GM10266 (cell line): ENCODE results near the gene CACNG6.

ENCODE experiments used
- DNase-seq: peaks from one replicate; pipeline ENCODE4 v3.0.0; 2012; ENCODE audit errors: extremely low spot score
- TF ChIP-seq, protein P1 (sequence below): IDR thresholded peaks from 2 replicates; pipeline ENCODE4 v1.5.1; 2012; ENCODE audit warnings: mild to moderate bottlenecking, low read depth; ENCODE audit not compliant: control insufficient read depth, insufficient read depth; ENCODE audit errors: missing control alignments

CACNG6 gene

DNA sequence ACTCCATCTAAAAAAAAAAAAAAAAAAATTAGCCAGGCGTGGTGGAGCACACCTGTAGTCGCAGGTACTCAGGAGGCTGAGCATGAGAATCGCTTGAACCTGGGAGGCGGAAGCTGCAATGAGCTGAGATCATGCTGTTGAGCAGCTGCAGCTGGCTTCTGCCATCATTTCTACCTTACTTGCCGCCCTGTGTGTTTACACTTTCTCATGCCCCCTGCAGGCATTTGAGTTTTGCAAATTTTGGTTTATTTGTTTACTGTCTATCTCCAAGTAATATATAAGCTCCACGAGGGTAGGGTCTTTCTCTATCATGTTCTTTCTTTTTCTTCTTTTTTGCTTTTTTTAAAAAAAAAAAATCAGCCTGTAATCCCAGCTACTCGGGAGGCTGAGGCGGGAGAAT lies 18.0 kb downstream of the CACNG6 start:
- TF ChIP-seq, protein P1, sequence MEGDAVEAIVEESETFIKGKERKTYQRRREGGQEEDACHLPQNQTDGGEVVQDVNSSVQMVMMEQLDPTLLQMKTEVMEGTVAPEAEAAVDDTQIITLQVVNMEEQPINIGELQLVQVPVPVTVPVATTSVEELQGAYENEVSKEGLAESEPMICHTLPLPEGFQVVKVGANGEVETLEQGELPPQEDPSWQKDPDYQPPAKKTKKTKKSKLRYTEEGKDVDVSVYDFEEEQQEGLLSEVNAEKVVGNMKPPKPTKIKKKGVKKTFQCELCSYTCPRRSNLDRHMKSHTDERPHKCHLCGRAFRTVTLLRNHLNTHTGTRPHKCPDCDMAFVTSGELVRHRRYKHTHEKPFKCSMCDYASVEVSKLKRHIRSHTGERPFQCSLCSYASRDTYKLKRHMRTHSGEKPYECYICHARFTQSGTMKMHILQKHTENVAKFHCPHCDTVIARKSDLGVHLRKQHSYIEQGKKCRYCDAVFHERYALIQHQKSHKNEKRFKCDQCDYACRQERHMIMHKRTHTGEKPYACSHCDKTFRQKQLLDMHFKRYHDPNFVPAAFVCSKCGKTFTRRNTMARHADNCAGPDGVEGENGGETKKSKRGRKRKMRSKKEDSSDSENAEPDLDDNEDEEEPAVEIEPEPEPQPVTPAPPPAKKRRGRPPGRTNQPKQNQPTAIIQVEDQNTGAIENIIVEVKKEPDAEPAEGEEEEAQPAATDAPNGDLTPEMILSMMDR: no peak
- DNase-seq: no peak

DNA sequence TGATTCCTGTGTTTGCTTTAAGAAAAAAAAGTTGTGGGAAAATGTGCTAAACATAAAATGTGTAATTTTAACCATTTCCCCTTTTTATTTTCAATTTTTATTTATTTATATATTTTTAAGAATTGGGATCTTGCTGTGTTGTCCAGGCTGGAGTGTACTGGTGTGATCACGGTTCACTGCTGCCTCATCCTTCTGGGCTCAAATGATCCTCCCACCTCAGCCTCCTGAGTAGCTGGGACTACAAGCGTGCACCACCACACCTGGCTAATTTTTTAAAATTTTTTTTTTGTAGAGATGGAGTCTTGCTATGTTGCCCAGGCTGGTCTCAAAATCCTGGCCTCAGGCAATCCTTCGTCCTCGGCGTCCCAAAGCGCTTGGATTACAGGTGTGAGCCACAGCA lies 19.0 kb downstream of the CACNG6 start:
- DNase-seq: no peak
- TF ChIP-seq, protein P1: no peak

DNA sequence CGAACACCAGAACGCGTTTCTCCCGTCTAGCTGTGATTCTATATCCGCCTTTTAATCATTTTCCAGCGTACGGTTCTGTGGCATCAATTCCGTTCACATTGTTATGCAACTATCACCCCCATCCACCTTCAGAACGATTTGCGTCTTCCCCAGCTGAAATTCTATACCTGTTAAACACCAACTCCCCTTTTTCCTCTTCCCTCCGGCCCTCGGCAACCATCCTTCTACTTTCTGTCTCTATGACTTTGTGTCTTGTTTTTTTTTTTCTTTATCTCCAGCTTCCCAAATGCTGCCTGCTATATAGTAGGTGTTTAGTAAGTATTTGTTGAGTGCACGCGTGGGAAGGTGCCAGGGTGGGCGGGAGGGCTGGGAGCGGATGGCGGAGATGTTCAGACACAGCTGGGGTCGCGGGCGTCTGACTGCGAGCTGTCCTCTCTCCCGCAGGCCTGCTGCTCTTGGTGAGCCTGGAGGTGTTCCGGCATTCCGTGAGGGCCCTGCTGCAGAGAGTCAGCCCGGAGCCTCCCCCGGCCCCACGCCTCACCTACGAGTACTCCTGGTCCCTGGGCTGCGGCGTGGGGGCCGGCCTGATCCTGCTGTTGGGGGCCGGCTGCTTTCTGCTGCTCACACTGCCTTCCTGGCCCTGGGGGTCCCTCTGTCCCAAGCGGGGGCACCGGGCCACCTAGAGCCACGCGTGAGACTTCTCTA lies 20.2 kb downstream of the CACNG6 start:
- no peak for DNase-seq
- TF ChIP-seq, protein P1: no peak

DNA sequence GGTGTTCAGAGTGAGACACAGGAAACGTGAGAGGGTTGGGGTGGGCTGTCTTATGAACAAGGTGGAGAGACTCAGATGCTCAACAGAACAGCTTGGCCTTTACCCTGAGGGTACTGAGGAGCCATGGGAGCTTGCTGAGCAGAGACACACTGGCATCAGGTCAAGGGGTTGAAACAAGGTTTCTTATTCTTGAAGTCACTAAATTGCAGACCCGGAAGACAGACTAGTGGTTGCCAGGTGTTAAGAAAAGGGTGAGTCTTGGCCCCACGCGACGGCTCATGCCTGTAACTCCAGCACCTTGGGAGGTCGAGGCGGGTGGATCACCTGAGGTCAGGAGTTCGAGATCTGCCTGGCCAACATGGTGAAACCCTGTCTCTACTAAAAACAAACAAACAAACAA lies 22.4 kb downstream of the CACNG6 start:
- no peak for DNase-seq
- TF ChIP-seq, protein P1: no peak

DNA sequence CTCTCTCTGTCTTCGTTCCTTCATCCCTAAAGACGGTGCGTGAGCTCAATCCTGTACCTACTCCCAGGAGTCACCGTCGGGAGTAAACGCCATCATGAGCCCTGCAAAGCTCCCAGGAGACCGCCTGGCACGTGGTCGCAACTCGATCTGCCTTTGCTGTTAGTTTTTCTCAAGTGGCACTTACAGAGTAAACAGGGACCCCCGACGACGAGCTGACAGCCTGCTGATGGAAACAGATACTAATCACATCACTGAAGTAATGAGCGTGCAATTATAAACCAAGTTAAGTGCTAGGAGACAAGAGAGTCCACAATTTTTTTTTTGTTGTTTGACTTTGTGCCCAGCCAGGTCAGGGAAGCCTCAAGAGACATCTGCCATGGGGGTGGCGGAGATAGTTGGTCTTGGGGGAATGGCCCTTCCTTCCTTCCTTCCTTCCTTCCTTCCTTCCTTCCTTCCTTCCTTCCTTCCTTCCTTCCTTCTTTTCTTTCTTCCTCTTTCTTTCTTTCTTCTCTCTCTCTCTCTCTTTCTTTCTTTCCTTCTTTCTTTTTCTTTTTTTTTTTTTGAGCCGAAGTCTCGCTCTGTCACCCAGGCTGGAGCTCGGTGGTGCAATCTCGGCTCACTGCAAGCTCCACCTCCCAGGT lies 23.6 kb downstream of the CACNG6 start:
- TF ChIP-seq, protein P1: no peak
- no peak for DNase-seq

DNA sequence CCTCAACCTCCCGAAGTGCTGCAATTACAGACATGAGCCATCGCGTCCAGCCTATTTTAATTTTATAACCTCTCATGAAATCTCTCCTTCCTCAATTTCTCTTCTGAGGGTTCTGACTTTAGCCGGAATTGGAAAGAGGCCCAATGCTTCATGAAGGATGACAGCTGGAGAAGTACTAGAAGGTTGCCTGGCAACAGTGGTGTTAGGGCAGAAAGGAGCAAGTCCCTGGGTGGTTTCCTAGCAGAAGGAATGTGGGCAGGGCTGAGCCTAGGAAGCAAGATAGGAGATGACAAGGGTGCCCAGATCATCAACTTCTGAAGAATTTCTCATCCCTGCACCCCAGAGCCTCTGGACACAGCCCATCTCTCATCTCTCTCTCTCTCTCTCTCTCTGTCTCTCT lies 25.8 kb downstream of the CACNG6 start:
- TF ChIP-seq, protein P1: no peak
- no peak for DNase-seq

DNA sequence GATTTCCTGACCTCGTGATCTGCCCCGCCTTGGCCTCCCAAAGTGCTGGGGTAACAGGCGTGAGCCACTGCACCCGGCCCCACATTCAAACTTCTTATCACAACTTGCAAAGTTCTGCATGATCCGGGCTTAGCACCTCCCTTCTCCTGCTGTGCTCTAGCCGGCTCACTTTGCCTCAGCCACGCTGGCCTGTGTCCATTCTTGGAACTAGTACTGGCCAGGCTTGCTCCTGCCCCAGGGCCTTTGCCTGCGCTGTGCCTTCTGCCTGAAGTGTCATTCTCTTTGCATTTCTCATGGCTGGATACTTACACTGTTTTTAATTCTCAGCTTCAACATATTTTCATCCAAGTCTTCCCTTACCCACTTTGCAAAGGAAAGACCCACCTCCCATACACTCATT lies 29.9 kb downstream of the CACNG6 start:
- TF ChIP-seq, protein P1: no peak
- no peak for DNase-seq
